Thoracic aorta (tissue), 2 donors: ENCODE results near the gene SNED1. TPM values are rescaled to one million over a fixed set of nuclear protein-coding genes. Genes with fewer than 3 reads are reported as not detected.

ENCODE experiments used
- ATAC-seq: fragments of 150-250 bp; one replicate; pipeline ENCODE4 v1.8.0; 2017; ENCODE audit warnings: low read depth; ENCODE audit not compliant: insufficient number of reproducible peaks, low FRiP score
- DNase-seq: peaks from one replicate; pipeline ENCODE4 v3.0.0-alpha.2; 2020; ENCODE audit warnings: low spot score
- H3K27ac ChIP-seq, 2 donors: fragments of 200-600 bp; sonication (generic); 1 replicate in 1 of 2; 2 replicates in 1 of 2; pipeline ENCODE4 v1.5.1; 2016; ENCODE audit warnings: mild to moderate bottlenecking in 2 of 2, moderate library complexity in 2 of 2
- H3K27me3 ChIP-seq: fragments of 200-600 bp; sonication (generic); replicated peaks from 2 replicates; pipeline ENCODE4 v1.6.0; 2016; ENCODE audit warnings: mild to moderate bottlenecking; ENCODE audit not compliant: insufficient read depth
- H3K36me3 ChIP-seq: fragments of 200-600 bp; sonication (generic); one replicate; pipeline ENCODE4 v1.5.1; 2016
- H3K4me1 ChIP-seq, 2 donors: fragments of 200-600 bp; sonication (generic); 1 replicate in 1 of 2; 2 replicates in 1 of 2; pipeline versions ENCODE4 v1.5.1 to v1.6.0; 2016; ENCODE audit warnings: low read depth in 2 of 2, mild to moderate bottlenecking in 1 of 2; ENCODE audit not compliant: control insufficient read depth in 1 of 2
- H3K4me3 ChIP-seq: fragments of 200-600 bp; sonication (generic); 2 replicates; pipeline ENCODE4 v1.5.1; 2016; ENCODE audit warnings: mild to moderate bottlenecking
- H3K9me3 ChIP-seq: fragments of 200-600 bp; sonication (generic); 2 replicates; pipeline ENCODE4 v1.5.1; 2016
- CTCF ChIP-seq: fragments of 200-600 bp; sonication (generic); IDR thresholded peaks from one replicate; pipeline ENCODE4 v1.5.1; 2019; ENCODE audit warnings: antibody characterized with exemption
- total RNA-seq, 2 donors: library from RNA; depleted of rRNA; stranded (reverse); fragments of >200 nt; gene quantifications; one replicate each; pipeline versions ENCODE4 v1.1.0 to v1.2.3, GENCODE V29; 2016

SNED1 gene
- total RNA-seq, 2 donors from 2014 or later: 133 to 206 TPM

GRCh38 chr2:241018051-241018891, 19.9 kb downstream of the SNED1 start:
- no peak for DNase-seq

GRCh38 chr2:241019441-241020139, 21.2 kb downstream of the SNED1 start:
- DNase-seq (no peak), ATAC-seq (no peak)
- peaks cover 15% of the 10 kb centered on the region for H3K36me3 ChIP-seq
- no peaks in the 10 kb centered on the region for H3K4me1 ChIP-seq
- no peak for TF ChIP-seq CTCF
- H3K4me3 ChIP-seq: no peak overlapping the region
- H3K9me3 ChIP-seq: no peaks in the 10 kb centered on the region
- H3K27me3 ChIP-seq: no peaks in the 10 kb centered on the region
- H3K27ac ChIP-seq: no peak overlapping the region

More at GRCh38 chr2:241018051-241018891, 19.9 kb downstream of the SNED1 start:
- TF ChIP-seq CTCF: no peak
- no peak overlapping the region for H3K4me3 ChIP-seq
- H3K27me3 ChIP-seq: no peaks in the 10 kb centered on the region
- H3K36me3 ChIP-seq: peaks cover 15% of the 10 kb centered on the region
- no peaks in the 10 kb centered on the region for H3K9me3 ChIP-seq
- ATAC-seq: no peak
- no peaks in the 10 kb centered on the region for H3K4me1 ChIP-seq
- no peak overlapping the region for H3K27ac ChIP-seq

GRCh38 chr2:241020201-241020600, 21.8 kb downstream of the SNED1 start:
- Histone ChIP-seq H3K4me3 (no peak overlapping the region), H3K27ac (no peak overlapping the region), H3K36me3 (peaks cover 15% of the 10 kb centered on the region), H3K4me1 (no peaks in the 10 kb centered on the region), H3K9me3 (no peaks in the 10 kb centered on the region), H3K27me3 (no peaks in the 10 kb centered on the region)
- DNase-seq (no peak), ATAC-seq (no peak)
- TF ChIP-seq CTCF: no peak

- Histone ChIP-seq H3K36me3 (peaks cover 15% of the 10 kb centered on the region), H3K9me3 (peaks cover 4% of the 10 kb centered on the region), H3K27me3 (no peaks in the 10 kb centered on the region), H3K4me3 (no peak overlapping the region), H3K27ac (no peak overlapping the region), H3K4me1 (no peaks in the 10 kb centered on the region)
- TF ChIP-seq CTCF: no peak
- DNase-seq: no peak
- ATAC-seq: no peak
These were observed 22.3 kb downstream of the SNED1 start for GRCh38 chr2:241020629-241021190.

GRCh38 chr2:241025639-241026038, 27.2 kb downstream of the SNED1 start:
- ATAC-seq (no peak), DNase-seq (no peak)
- Histone ChIP-seq H3K4me3 (no peak overlapping the region), H3K27ac (no peak overlapping the region), H3K27me3 (no peaks in the 10 kb centered on the region), H3K4me1 (no peaks in the 10 kb centered on the region), H3K36me3 (peaks cover 5% of the 10 kb centered on the region), H3K9me3 (peaks cover 10% of the 10 kb centered on the region)
- TF ChIP-seq CTCF: no peak
